HepG2 (cell line): ENCODE measurements around the gene LRRC43. TPM values are rescaled to one million over a fixed set of nuclear protein-coding genes. Genes with fewer than 3 reads are reported as not detected.

Source experiments
- CEBPZ ChIP-seq: IDR thresholded peaks from 2 replicates; pipeline ENCODE4 v1.6.1; 2012; ENCODE audit warnings: low read length, improper control_type of control experiment
- CHCHD3 ChIP-seq: sonication (generic); formaldehyde crosslinking; IDR thresholded peaks from 2 replicates; pipeline ENCODE4 v1.8.0; 2022; ENCODE audit warnings: mild to moderate bottlenecking, missing genetic modification reagents, moderate library complexity
- DDIT3 ChIP-seq: sonication (generic); formaldehyde crosslinking; IDR thresholded peaks from 2 replicates; pipeline ENCODE4 v1.4.0; 2020; ENCODE audit warnings: mild to moderate bottlenecking, missing genetic modification reagents
- HDAC6 ChIP-seq: fragments of 200-600 bp; sonication (generic); IDR thresholded peaks from 2 replicates; pipeline ENCODE4 v1.7.0; 2017; ENCODE audit warnings: mild to moderate bottlenecking, antibody characterized with exemption, low read length, low read depth
- HOXD1 ChIP-seq: sonication (generic); formaldehyde crosslinking; IDR thresholded peaks from 2 replicates; pipeline ENCODE4 v1.5.0; 2020; ENCODE audit warnings: missing genetic modification reagents
- IRF1 ChIP-seq: sonication (generic); formaldehyde crosslinking; IDR thresholded peaks from 2 replicates; pipeline ENCODE4 v1.4.0; 2020; ENCODE audit warnings: low read depth, mild to moderate bottlenecking, missing genetic modification reagents
- MAF1 ChIP-seq: sonication (generic); formaldehyde crosslinking; IDR thresholded peaks from 2 replicates; pipeline ENCODE4 v1.5.0; 2020; ENCODE audit warnings: missing genetic modification reagents, borderline replicate concordance
- NFIC ChIP-seq: IDR thresholded peaks from 2 replicates; pipeline ENCODE4 v1.6.1; 2012; ENCODE audit warnings: mild to moderate bottlenecking, low read length, inconsistent platforms
- RBFOX2 ChIP-seq: fragments of 200-400 bp; formaldehyde crosslinking; IDR thresholded peaks from 2 replicates; pipeline ENCODE4 v1.6.1; 2017; ENCODE audit warnings: low read depth, mild to moderate bottlenecking, low read length
- SOX5 ChIP-seq: IDR thresholded peaks from 2 replicates; pipeline ENCODE4 v1.6.1; 2016; ENCODE audit warnings: borderline replicate concordance
- TAF1 ChIP-seq: sonication (generic); formaldehyde crosslinking; IDR thresholded peaks from 2 replicates; pipeline ENCODE4 v1.4.0; 2020; ENCODE audit warnings: missing genetic modification reagents
- ZBTB39 ChIP-seq: sonication (generic); formaldehyde crosslinking; IDR thresholded peaks from 2 replicates; pipeline ENCODE4 v1.5.0; 2020; ENCODE audit warnings: missing genetic modification reagents
- ZFX ChIP-seq: sonication (generic); formaldehyde crosslinking; IDR thresholded peaks from 2 replicates; pipeline ENCODE4 v1.4.0; 2020; ENCODE audit warnings: mild to moderate bottlenecking, low read depth, missing genetic modification reagents, moderate library complexity
- ZNF609 ChIP-seq: sonication (generic); formaldehyde crosslinking; IDR thresholded peaks from 2 replicates; pipeline ENCODE4 v1.4.0; 2020; ENCODE audit warnings: mild to moderate bottlenecking, missing genetic modification reagents, borderline replicate concordance
- ZNF615 ChIP-seq: sonication (generic); formaldehyde crosslinking; IDR thresholded peaks from 2 replicates; pipeline ENCODE4 v1.5.0; 2020; ENCODE audit warnings: mild to moderate bottlenecking, missing genetic modification reagents, borderline replicate concordance
- ZNF776 ChIP-seq: sonication (generic); formaldehyde crosslinking; IDR thresholded peaks from 2 replicates; pipeline ENCODE4 v1.4.0; 2020; ENCODE audit warnings: mild to moderate bottlenecking, missing genetic modification reagents
- polyA plus RNA-seq, 8 experiments: library from polyadenylated mRNA; depleted of rRNA in 3 of 8; stranded (reverse) in 7 of 8; unstranded in 1 of 8; fragments of >200 nt; fragmentation: Illumina TruSeq in 4 of 8; extraction: Trizol in 4 of 8; gene quantifications; 2 replicates each; pipeline versions ENCODE4 v1.2.1 to v1.2.3, GENCODE V29; 2011 to 2016; ENCODE audit warnings: low read depth in 4 of 8, missing spikeins in 1 of 8, mixed read lengths in 1 of 8; ENCODE audit not compliant: insufficient read depth in 1 of 8
- total RNA-seq, 5 experiments: library from RNA; depleted of rRNA; stranded (reverse); fragments of >200 nt; fragmentation: Illumina TruSeq; extraction: Trizol; gene quantifications; 2 replicates each; pipeline ENCODE4 v1.2.3, GENCODE V29; 2016; ENCODE audit warnings: low read depth in 1 of 5

The LRRC43 gene
- total and polyA plus RNA-seq, 2 of the 13 experiments (the other 11 are each of a cell fraction or from before 2014, with no cell fraction given) = not detected

GRCh38 chr12:122226366-122227125 lies 43.6 kb downstream of the LRRC43 start (continued):
- 0 out of 2 replicates have a peak, but pooled peaks have one; percentile 86 for TF ChIP-seq IRF1 (CRISPR knock-in tag)
- TF ChIP-seq NFIC = no peak
- no peak for TF ChIP-seq TAF1 (CRISPR knock-in tag)
- TF ChIP-seq ZBTB39 (CRISPR knock-in tag) = no peak; the same call in 1 of the 2 replicates
- TF ChIP-seq RBFOX2 = no peak
- peak; percentile 71 for TF ChIP-seq ZFX (CRISPR knock-in tag)
- no peak for TF ChIP-seq ZNF615
- TF ChIP-seq DDIT3 (CRISPR knock-in tag) = no peak
- TF ChIP-seq CEBPZ = no peak
- peak; percentile 90 for TF ChIP-seq HOXD1
- peak; percentile 24; the same call in 1 of the 2 replicates for TF ChIP-seq ZNF609 (CRISPR knock-in tag)
- peak; percentile 97; the same call in 1 of the 2 replicates for TF ChIP-seq CHCHD3 (CRISPR knock-in tag)
- TF ChIP-seq HDAC6 = no peak
- TF ChIP-seq ZNF776 (CRISPR knock-in tag) = no peak
- no peak for TF ChIP-seq MAF1 (CRISPR knock-in tag)
- peak; percentile 68 for TF ChIP-seq SOX5
